Right atrium auricular region (tissue), 2 donors: Measurements from ENCODE around the gene MESD. TPM values are rescaled to one million over a fixed set of nuclear protein-coding genes. Genes with fewer than 3 reads are reported as not detected.
"Not testable (repeated sequence)": the region's sequence is repeated elsewhere in the genome, so short reads cannot be mapped to it uniquely, and the experiment has no call there.

Source experiments
- DNase-seq: peaks from one replicate; pipeline ENCODE4 v3.0.0-alpha.2; 2019; ENCODE audit warnings: low spot score
- H3K27ac ChIP-seq, 2 donors: fragments of 200-600 bp; sonication (generic); 1 replicate in 1 of 2; 2 replicates in 1 of 2; pipeline ENCODE4 v1.5.1; 2016 to 2019
- H3K27me3 ChIP-seq, 2 donors: fragments of 200-600 bp; sonication (generic); one replicate each; pipeline versions ENCODE4 v1.5.1 to v1.6.0; 2017 to 2019
- H3K36me3 ChIP-seq: fragments of 200-600 bp; sonication (generic); one replicate; pipeline ENCODE4 v1.5.1; 2016
- H3K4me1 ChIP-seq, 2 donors: fragments of 200-600 bp; sonication (generic); one replicate each; pipeline versions ENCODE4 v1.5.1 to v1.6.0; 2017 to 2019
- H3K4me3 ChIP-seq, 2 donors: fragments of 200-600 bp; sonication (generic); 1 replicate in 1 of 2; 2 replicates in 1 of 2; pipeline ENCODE4 v1.5.1; 2017 to 2019; ENCODE audit warnings: mild to moderate bottlenecking in 1 of 2, moderate library complexity in 1 of 2
- H3K9me3 ChIP-seq, 2 donors: fragments of 200-600 bp; sonication (generic); one replicate each; pipeline ENCODE4 v1.5.1; 2019
- CTCF ChIP-seq, 2 donors: fragments of 200-600 bp; sonication (generic); IDR thresholded peaks; one replicate each; pipeline ENCODE4 v1.5.1; 2019; ENCODE audit warnings: antibody characterized with exemption in 2 of 2
- total RNA-seq, 2 donors: library from RNA; depleted of rRNA; stranded (reverse); fragments of >200 nt; gene quantifications; one replicate each; pipeline ENCODE4 v1.1.0, GENCODE V29; 2016

The MESD gene
- total RNA-seq, 2 donors from 2014 or later: 11.3 to 14.5 TPM

GRCh38 chr15:80966431-80967197, 23.0 kb downstream of the MESD start:
- peak; percentile 48 for DNase-seq
- TF ChIP-seq CTCF (IDR thresholded peaks at IDR 0.05): no peak
- Histone ChIP-seq H3K4me1 (peaks cover 0 to 9% of the 10 kb centered on the region in 2 donors), H3K27me3 (no peaks in the 10 kb centered on the region), H3K36me3 (no peaks in the 10 kb centered on the region), H3K9me3 (no peaks in the 10 kb centered on the region), H3K27ac (no peak overlapping the region), H3K4me3 (no peak overlapping the region)

GRCh38 chr15:80965454-80965853, 24.2 kb downstream of the MESD start:
- H3K4me3 ChIP-seq, H3K27ac ChIP-seq: not testable (repeated sequence)

GRCh38 chr15:80958818-80959495, 30.7 kb downstream of the MESD start:
- H3K27ac ChIP-seq: no peak overlapping the region
- no peaks in the 10 kb centered on the region for H3K27me3 ChIP-seq
- peak; percentile 11 for DNase-seq
- no peak for TF ChIP-seq CTCF (IDR thresholded peaks at IDR 0.05)
- no peak overlapping the region for H3K4me3 ChIP-seq
- H3K9me3 ChIP-seq: no peaks in the 10 kb centered on the region
- peaks cover 7% of the 10 kb centered on the region for H3K36me3 ChIP-seq
- H3K4me1 ChIP-seq: no peaks in the 10 kb centered on the region

More at GRCh38 chr15:80965454-80965853, 24.2 kb downstream of the MESD start:
- not testable (repeated sequence) for H3K4me1 ChIP-seq, H3K9me3 ChIP-seq, H3K27me3 ChIP-seq, H3K36me3 ChIP-seq, DNase-seq

- Histone ChIP-seq H3K27ac (no peak overlapping the region), H3K36me3 (peaks cover 15% of the 10 kb centered on the region), H3K27me3 (no peaks in the 10 kb centered on the region), H3K9me3 (no peaks in the 10 kb centered on the region), H3K4me1 (no peaks in the 10 kb centered on the region), H3K4me3 (no peak overlapping the region)
- no peak for TF ChIP-seq CTCF (IDR thresholded peaks at IDR 0.05)
- no peak for DNase-seq
These were observed 31.6 kb downstream of the MESD start for GRCh38 chr15:80957976-80958375.

GRCh38 chr15:80957556-80957955, 32.1 kb downstream of the MESD start:
- no peak for TF ChIP-seq CTCF (IDR thresholded peaks at IDR 0.05)
- H3K27me3 ChIP-seq: no peaks in the 10 kb centered on the region
- no peaks in the 10 kb centered on the region for H3K4me1 ChIP-seq
- H3K27ac ChIP-seq: no peak overlapping the region
- H3K9me3 ChIP-seq: no peaks in the 10 kb centered on the region
- peaks cover 19% of the 10 kb centered on the region for H3K36me3 ChIP-seq
- no peak overlapping the region for H3K4me3 ChIP-seq
- peak; percentile 53 for DNase-seq

GRCh38 chr15:80955571-80956452, 33.8 kb downstream of the MESD start:
- not testable (repeated sequence) for H3K27me3 ChIP-seq, H3K4me3 ChIP-seq, H3K9me3 ChIP-seq, H3K4me1 ChIP-seq, H3K27ac ChIP-seq
- H3K36me3 ChIP-seq: peaks cover 30% of the 10 kb centered on the region
- peak; percentile 49 for DNase-seq
